Esophagus (tissue), 2 donors: ENCODE measurements around the gene FOXQ1. TPM values are rescaled to one million over a fixed set of nuclear protein-coding genes. Genes with fewer than 3 reads are reported as not detected.

Experiments used
- H3K27ac ChIP-seq, 2 donors: one replicate each; pipeline ENCODE4 v1.5.1; 2013; ENCODE audit warnings: low read depth in 2 of 2, mild to moderate bottlenecking in 2 of 2, inconsistent platforms in 1 of 2, low read length in 1 of 2, moderate library complexity in 1 of 2
- H3K27me3 ChIP-seq, 2 donors: one replicate each; pipeline ENCODE4 v1.6.1; 2013; ENCODE audit warnings: low read length in 2 of 2, control low read depth in 1 of 2, mild to moderate bottlenecking in 1 of 2; ENCODE audit not compliant: insufficient read depth in 2 of 2, control insufficient read depth in 1 of 2
- H3K36me3 ChIP-seq, 2 donors: one replicate each; pipeline ENCODE4 v1.6.1; 2013; ENCODE audit warnings: low read length in 1 of 2; ENCODE audit not compliant: control insufficient read depth in 2 of 2, insufficient read depth in 2 of 2
- H3K4me1 ChIP-seq, 2 donors: one replicate each; pipeline ENCODE4 v1.6.1; 2013; ENCODE audit warnings: low read length in 1 of 2; ENCODE audit not compliant: control insufficient read depth in 2 of 2, insufficient read depth in 2 of 2
- H3K4me3 ChIP-seq, 2 donors: one replicate each; pipeline ENCODE4 v1.5.1; 2013; ENCODE audit warnings: low read length in 2 of 2, mild to moderate bottlenecking in 2 of 2, low read depth in 1 of 2, moderate library complexity in 1 of 2
- H3K9me3 ChIP-seq, 2 donors: one replicate each; pipeline ENCODE4 v1.6.1; 2013; ENCODE audit warnings: mild to moderate bottlenecking in 2 of 2, low read depth in 1 of 2, low read length in 1 of 2, moderate library complexity in 1 of 2; ENCODE audit not compliant: control insufficient read depth in 2 of 2, insufficient read depth in 1 of 2
- WGBS, 2 donors: extraction: QIAGEN DNeasy Blood & Tissue Kit; methylation state at CpG; one replicate each; pipeline ENCODE4 v1.1.7; 2013; 5-methylcytosine and 5-hydroxymethylcytosine counted together
- polyA plus RNA-seq, 2 donors: library from polyadenylated mRNA; stranded (reverse); fragments of 200-250 nt; gene quantifications; one replicate each; pipeline ENCODE4 v1.2.3, GENCODE V29; 2013
- donor health status: healthy with polysubstance abuse.
- donor health status: Bipolar disorder and iron deficiency.

FOXQ1 gene
- polyA plus RNA-seq, 2 donors: 7.8 to 8.7 TPM

GRCh38 chr6:1267790-1268762 lies 43.8 kb upstream of the FOXQ1 start:
- Histone ChIP-seq H3K4me3 (no peak overlapping the region), H3K27me3 (no peaks in the 10 kb centered on the region), H3K9me3 (peaks cover 0 to 4% of the 10 kb centered on the region in 2 donors), H3K27ac (no peak overlapping the region), H3K4me1 (peaks cover 0 to 1% of the 10 kb centered on the region in 2 donors), H3K36me3 (no peaks in the 10 kb centered on the region)
- 82 to 88% methylated on average over 18 of the region's 18 CpGs for WGBS, 2 donors

DNA sequence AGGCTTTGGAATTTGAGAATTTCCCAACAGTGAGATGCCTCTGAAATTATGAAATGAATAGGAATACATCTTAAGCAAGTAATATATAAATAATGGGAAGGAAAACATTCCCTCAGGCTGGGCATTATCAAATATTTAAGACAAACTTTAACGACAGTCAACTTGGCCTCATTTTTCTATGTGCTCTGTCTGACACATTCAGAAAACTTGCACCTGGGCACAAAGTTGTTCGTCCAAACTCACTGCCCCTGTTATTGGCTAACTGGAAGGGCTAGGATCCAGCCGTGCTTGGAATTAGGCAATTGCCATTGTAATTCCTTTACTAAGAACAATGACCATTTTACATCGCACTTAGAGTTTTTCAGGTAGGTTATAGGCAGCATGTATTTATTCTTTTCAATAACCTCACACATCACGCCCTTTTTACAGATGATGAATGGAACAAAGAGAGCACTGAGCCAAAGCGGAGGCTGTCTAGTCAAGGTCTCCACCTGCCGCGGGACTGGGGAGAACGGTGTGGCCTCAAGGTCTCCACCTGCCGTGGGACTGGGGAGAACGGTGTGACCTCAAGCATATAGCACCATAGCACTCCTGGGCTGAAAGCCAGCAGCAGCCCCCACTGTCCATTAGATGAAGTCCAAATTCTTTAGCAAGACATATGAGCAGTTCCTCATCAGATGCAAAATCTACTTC lies 40.7 kb upstream of the FOXQ1 start:
- Histone ChIP-seq H3K4me3 (no peak overlapping the region), H3K36me3 (no peaks in the 10 kb centered on the region), H3K27me3 (no peaks in the 10 kb centered on the region), H3K4me1 (no peaks in the 10 kb centered on the region), H3K27ac (no peak overlapping the region), H3K9me3 (peaks cover 0 to 4% of the 10 kb centered on the region in 2 donors)
- WGBS, 2 donors: 77 to 88% methylated on average over 11 of the region's 11 CpGs

- H3K27me3 ChIP-seq: no peaks in the 10 kb centered on the region
- H3K9me3 ChIP-seq: no peaks in the 10 kb centered on the region
- H3K27ac ChIP-seq: no peak overlapping the region
- H3K4me1 ChIP-seq: no peaks in the 10 kb centered on the region
- H3K4me3 ChIP-seq: no peak overlapping the region
- no peaks in the 10 kb centered on the region for H3K36me3 ChIP-seq
- WGBS, 2 donors: 52 to 61% methylated on average over 5 of the region's 5 CpGs
These were observed 33.7 kb upstream of the FOXQ1 start for GRCh38 chr6:1278061-1278720.

- Histone ChIP-seq H3K4me1 (no peaks in the 10 kb centered on the region), H3K27me3 (no peaks in the 10 kb centered on the region), H3K9me3 (no peaks in the 10 kb centered on the region), H3K27ac (no peak overlapping the region), H3K36me3 (no peaks in the 10 kb centered on the region), H3K4me3 (no peak overlapping the region)
- 93% methylated on average over 4 of the region's 4 CpGs for WGBS, 2 donors
These were observed 32.8 kb upstream of the FOXQ1 start for GRCh38 chr6:1279065-1279464.

- H3K36me3 ChIP-seq: no peaks in the 10 kb centered on the region
- no peak overlapping the region for H3K27ac ChIP-seq
- 90 to 91% methylated on average over 8 of the region's 8 CpGs for WGBS, 2 donors
- H3K27me3 ChIP-seq: no peaks in the 10 kb centered on the region
- no peaks in the 10 kb centered on the region for H3K9me3 ChIP-seq
- no peak overlapping the region for H3K4me3 ChIP-seq
- H3K4me1 ChIP-seq: no peaks in the 10 kb centered on the region
These were observed 31.1 kb upstream of the FOXQ1 start for GRCh38 chr6:1280666-1281300.

GRCh38 chr6:1281746-1282145 lies 30.2 kb upstream of the FOXQ1 start:
- no peak overlapping the region for H3K4me3 ChIP-seq
- H3K4me1 ChIP-seq: peaks cover 0 to 1% of the 10 kb centered on the region in 2 donors
- H3K27me3 ChIP-seq: no peaks in the 10 kb centered on the region
- WGBS, 2 donors: 75 to 83% methylated on average over 8 of the region's 8 CpGs
- no peak overlapping the region for H3K27ac ChIP-seq
- H3K9me3 ChIP-seq: no peaks in the 10 kb centered on the region
- H3K36me3 ChIP-seq: no peaks in the 10 kb centered on the region

DNA sequence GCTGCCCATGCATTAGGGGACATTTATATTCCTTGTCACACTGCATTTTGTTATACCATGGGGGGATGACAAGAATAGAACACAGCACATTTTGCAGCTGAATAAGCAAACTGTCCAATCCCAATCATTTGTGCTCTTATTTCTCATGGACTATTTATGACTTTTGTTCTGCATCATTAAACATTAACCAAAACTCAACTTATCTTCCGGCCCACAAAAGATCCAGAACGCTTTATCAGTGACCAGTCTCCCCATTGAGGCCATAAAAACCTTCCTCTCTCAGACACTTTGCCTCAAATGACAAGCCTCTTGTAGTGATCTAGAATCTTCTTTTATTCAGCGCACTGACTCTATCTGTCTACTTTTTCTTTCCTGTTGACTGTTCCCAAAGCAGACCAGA lies 28.4 kb upstream of the FOXQ1 start:
- no peaks in the 10 kb centered on the region for H3K9me3 ChIP-seq
- WGBS, 2 donors: 59 to 72% methylated on average over 3 of the region's 3 CpGs

GRCh38 chr6:1285556-1285955 lies 26.3 kb upstream of the FOXQ1 start:
- H3K9me3 ChIP-seq: no peaks in the 10 kb centered on the region
- H3K4me1 ChIP-seq: peaks cover 2% of the 10 kb centered on the region in 2 donors
- no peaks in the 10 kb centered on the region for H3K36me3 ChIP-seq
- no peak overlapping the region for H3K27ac ChIP-seq
- no peak overlapping the region for H3K4me3 ChIP-seq
- H3K27me3 ChIP-seq: no peaks in the 10 kb centered on the region
- WGBS, 2 donors: 56 to 62% methylated on average over 6 of the region's 6 CpGs

More for the DNA sequence above, 28.4 kb upstream of the FOXQ1 start:
- Histone ChIP-seq H3K4me1 (peaks cover 0 to 2% of the 10 kb centered on the region in 2 donors), H3K36me3 (no peaks in the 10 kb centered on the region), H3K4me3 (no peak overlapping the region), H3K27me3 (no peaks in the 10 kb centered on the region), H3K27ac (no peak overlapping the region)

DNA sequence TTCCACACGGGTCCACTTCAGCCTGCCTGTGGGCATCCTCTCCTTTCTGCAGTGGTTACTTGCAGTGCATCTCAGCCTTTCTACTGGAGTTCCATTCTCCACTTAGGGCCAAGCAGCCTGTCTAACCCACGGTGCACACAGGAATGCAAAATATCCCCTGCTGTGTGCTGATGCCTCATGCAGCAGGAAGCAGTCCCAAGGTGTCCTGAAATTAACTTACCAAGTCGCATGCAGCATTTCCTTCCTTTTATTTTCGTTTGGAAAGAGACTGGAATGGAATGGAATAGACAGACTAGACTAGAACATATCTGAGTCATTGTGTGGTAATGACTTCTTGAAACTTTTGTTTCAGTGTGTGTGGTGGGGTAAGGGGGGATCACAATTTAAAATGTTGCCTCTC lies 25.9 kb upstream of the FOXQ1 start:
- Histone ChIP-seq H3K27ac (no peak overlapping the region), H3K27me3 (no peaks in the 10 kb centered on the region), H3K9me3 (no peaks in the 10 kb centered on the region), H3K36me3 (no peaks in the 10 kb centered on the region), H3K4me1 (peaks cover 2% of the 10 kb centered on the region in 2 donors), H3K4me3 (no peak overlapping the region)
- 50 to 51% methylated on average over 4 of the region's 4 CpGs for WGBS, 2 donors
